ENCODE data around the gene ADAM33.

DNA sequence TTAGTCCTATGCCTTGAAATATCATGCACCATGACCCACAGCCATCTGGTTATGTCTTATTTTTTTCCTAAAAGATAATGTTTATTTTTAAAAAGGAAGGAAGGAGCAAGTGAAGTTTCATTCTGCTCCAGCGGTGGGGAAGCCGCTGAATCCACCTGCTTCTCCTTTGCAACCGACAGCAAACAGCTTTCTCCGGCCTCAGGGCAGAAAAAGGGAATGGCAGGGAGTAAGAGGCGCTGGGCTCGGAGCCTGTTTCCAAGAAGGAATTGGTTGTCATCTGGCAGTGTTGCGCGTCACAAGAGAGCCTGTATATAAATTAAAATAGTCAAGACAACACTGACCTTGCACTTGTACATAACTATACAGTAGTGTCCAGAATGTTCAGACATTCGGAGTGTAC, 32.9 kb downstream of the ADAM33 start:
- TF ChIP-seq, protein P1, sequence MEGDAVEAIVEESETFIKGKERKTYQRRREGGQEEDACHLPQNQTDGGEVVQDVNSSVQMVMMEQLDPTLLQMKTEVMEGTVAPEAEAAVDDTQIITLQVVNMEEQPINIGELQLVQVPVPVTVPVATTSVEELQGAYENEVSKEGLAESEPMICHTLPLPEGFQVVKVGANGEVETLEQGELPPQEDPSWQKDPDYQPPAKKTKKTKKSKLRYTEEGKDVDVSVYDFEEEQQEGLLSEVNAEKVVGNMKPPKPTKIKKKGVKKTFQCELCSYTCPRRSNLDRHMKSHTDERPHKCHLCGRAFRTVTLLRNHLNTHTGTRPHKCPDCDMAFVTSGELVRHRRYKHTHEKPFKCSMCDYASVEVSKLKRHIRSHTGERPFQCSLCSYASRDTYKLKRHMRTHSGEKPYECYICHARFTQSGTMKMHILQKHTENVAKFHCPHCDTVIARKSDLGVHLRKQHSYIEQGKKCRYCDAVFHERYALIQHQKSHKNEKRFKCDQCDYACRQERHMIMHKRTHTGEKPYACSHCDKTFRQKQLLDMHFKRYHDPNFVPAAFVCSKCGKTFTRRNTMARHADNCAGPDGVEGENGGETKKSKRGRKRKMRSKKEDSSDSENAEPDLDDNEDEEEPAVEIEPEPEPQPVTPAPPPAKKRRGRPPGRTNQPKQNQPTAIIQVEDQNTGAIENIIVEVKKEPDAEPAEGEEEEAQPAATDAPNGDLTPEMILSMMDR (IDR thresholded peaks at IDR 0.05): no peak
- TF ChIP-seq POLR2A (IDR thresholded peaks at IDR 0.05): no peak
